HG03139 (cell line): Measurements from ENCODE around the gene CALHM2.

Source experiments
- ATAC-seq: cut with Tn5 transposase; IDR thresholded peaks from one replicate; pipeline ENCODE4 v1.9.1; 2021; ENCODE audit not compliant: unreplicated experiment

CALHM2 gene

DNA sequence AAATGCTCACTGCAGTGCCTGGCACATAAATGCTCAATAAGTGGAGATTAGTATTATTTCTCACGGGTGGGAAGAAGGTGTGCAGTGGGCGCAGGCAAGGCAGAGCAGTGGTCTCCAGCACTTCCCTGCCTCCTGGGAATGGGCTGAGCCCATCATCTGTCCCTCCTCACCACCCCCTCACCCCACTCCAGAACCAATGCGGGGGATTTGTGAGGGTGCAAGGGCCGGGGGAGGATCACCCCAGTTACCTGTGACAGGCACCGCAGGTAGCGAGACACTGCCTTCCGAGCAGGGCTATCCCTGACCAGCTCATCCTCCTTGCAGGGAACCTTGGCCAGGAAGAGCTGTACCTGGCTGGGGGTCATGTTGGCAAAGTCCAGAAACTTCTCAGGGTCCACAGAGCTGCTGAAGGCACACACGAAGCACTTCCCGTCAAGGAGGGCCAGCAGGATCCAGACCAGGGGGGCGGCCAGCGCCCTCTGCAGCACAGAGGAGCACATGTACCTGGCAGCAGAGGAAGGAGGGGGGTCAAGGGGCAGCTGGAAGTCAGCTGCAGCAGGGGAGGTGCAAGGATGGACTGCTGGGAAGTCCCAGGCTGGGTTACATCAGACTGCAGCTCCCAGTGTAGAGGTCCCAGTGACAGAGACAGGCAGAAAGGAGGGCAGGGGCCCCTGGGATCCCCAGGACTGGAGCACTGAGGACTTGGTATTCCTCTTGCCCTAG is 24.0 kb upstream of the CALHM2 start:
- no peak for ATAC-seq

DNA sequence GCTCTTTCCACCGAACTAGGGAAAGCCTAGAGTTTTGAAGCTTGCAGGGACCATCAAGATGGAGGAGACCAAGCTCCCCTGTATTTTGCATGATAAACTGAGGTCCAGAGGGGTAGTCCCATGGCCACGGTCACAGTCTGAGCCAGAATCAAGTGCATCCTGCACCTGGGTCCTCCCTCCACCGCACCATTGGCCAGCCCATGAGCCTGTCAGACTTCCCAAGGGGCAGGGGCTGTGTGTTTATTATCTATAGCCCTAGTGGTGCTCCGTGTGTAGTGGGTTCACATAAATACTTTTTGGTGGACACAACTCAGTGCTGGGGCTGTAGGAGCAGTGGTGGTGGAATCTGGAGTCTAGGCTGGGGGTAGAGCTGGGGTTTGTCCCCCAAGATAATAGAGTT is 23.3 kb upstream of the CALHM2 start:
- ATAC-seq: no peak

- no peak for ATAC-seq
Observed at GRCh38 chr10:103474077-103474476, 21.9 kb upstream of the CALHM2 start.

GRCh38 chr10:103473261-103473671 is 21.1 kb upstream of the CALHM2 start:
- no peak for ATAC-seq

GRCh38 chr10:103472005-103472404 is 19.8 kb upstream of the CALHM2 start:
- no peak for ATAC-seq

- ATAC-seq: peak; percentile 56
Observed at GRCh38 chr10:103470761-103471653, 18.8 kb upstream of the CALHM2 start.

DNA sequence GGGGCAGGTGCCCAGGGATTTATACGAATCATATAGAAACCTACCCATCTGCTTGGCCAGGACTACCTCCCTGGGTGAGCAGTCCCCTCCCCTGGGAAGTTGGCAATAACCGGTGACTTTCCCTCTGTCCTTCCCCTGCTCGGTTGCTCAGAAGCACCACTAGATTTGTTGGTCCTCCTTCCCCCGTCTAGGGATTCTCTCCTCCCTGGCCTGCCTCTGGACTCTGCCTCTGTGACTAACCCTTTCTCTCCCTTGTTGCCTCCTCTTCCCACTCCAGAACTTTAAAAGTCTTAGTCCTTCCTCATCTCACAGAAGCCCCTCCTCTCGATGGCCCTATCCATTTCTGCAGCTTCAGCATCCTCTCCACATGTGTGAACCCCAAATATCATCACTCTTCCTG is 17.0 kb upstream of the CALHM2 start:
- no peak for ATAC-seq

- ATAC-seq: no peak
Observed at GRCh38 chr10:103467406-103467805, 15.2 kb upstream of the CALHM2 start.

GRCh38 chr10:103466734-103467133 is 14.6 kb upstream of the CALHM2 start:
- no peak for ATAC-seq

DNA sequence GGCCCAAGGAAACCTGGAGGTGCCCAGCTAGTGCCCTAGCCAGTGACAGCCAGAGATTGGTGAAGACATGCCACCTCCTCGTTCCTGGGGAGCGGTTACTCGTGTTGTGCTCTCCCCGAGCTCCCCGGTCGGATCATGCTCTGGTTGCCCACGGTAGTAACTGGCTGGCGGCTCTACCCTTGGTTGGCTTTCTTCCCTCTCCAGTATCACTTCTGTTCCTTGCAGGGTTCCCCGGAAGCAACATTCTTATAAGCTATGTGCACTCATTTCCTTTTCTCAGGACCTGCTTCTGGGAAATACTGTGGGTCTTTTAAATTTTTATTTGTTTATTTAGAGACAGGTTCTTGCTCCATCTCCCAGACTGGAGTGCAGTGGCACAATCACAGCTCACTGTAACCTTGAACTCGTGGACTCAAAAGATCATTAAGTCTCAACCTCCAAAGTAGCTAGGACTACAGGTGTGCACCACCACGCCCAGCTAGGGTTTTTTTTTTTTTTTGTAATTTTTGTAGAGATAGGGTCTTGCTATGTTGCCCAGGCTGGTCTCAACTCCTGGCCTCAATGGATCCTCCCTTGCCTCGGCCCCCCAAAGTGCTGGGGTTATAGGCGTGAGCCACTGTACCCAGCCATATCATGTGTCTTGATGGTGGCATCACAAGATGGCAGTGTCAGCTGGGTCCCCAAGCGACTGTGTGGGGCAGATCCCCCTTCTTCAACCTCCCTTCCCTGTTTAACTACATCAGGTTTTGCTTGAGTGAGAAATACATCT is 13.4 kb upstream of the CALHM2 start:
- no peak for ATAC-seq

- no peak for ATAC-seq
Observed at GRCh38 chr10:103463499-103463898, 11.3 kb upstream of the CALHM2 start.

DNA sequence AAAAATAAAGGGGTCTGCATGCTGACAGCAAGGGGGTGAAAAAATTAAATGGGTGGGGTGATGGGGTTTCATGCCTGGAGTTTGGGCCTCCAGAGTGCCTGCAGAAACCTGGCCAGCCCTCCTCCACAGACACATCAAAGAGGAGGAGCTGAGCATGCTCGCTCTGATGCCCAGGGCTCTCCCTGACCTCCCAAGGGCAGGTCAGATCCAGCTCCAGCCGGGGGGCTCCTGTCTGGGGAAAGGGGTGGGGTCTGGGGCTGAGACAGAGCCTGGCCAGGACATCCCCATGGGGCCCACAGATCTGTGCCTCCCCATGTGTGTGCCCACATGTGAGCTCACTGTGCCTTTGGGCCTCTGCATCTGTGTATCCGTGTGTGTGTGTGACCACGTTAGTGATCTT is 7.4 kb upstream of the CALHM2 start:
- ATAC-seq: no peak

GRCh38 chr10:103458720-103459119 is 6.5 kb upstream of the CALHM2 start, which contains the start of gene CALHM1:
CALHM1 (minus strand) TSS chr10:103458900; CDS start chr10:103458751, 149 bp downstream.
- no peak for ATAC-seq

DNA sequence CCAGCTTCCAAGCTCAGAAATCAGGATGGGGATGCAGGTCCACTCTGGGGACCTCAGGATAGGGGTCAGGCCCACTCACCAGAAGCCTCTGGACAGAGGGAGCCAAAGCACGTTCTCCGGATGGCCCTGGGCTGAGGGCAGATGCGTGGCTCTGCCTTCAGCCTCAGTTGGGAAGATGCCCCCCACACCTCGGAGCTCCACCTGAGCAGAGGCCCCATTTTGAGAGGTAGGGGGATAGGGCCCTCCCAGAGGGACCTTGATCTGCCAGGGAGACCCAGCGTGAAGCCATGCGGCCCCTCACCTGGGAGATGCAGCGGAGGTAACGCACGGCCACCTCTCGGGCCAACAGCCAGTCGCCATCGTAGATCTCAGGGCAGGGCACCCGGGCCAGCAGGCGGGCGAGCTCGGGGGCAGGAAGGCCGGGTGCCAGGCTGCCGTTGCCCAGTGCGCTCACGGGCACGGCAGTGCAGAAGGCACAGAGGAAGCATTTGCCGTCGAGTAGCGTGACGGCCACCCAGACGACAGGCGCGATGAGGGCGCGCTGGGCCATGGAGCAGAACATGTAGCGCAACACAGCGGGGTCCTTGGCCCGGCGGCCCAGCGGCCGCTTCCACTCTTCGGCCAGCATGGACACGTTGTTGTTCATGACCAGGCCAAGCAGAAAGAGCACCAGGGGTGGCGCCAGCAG is 5.9 kb upstream of the CALHM2 start:
- ATAC-seq: no peak

GRCh38 chr10:103457176-103457712 is 5.1 kb upstream of the CALHM2 start:
- ATAC-seq: no peak

- ATAC-seq: no peak
Observed at GRCh38 chr10:103456074-103456660, 4.0 kb upstream of the CALHM2 start.

- no peak for ATAC-seq
Observed at GRCh38 chr10:103455235-103455634, 3.1 kb upstream of the CALHM2 start.

DNA sequence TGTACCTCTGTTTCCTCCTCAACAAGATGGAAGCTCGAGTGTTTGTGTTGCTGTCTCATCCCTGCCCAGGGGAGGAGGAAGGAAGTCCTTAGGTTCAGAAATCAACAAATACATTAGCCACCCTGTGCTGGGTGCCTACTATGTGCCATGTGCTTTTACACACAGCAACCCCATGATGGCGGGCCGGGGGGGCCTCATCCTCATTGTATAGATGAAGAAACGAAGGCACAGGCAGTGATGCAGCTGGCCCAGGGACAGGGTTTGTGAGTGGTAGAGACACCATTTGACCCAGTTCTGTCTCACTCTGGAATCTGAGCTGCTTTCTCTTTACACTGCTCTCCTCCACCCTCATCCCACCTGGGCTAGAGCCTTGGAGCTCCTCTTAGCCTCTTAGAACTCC is 1.9 kb upstream of the CALHM2 start:
- no peak for ATAC-seq

DNA sequence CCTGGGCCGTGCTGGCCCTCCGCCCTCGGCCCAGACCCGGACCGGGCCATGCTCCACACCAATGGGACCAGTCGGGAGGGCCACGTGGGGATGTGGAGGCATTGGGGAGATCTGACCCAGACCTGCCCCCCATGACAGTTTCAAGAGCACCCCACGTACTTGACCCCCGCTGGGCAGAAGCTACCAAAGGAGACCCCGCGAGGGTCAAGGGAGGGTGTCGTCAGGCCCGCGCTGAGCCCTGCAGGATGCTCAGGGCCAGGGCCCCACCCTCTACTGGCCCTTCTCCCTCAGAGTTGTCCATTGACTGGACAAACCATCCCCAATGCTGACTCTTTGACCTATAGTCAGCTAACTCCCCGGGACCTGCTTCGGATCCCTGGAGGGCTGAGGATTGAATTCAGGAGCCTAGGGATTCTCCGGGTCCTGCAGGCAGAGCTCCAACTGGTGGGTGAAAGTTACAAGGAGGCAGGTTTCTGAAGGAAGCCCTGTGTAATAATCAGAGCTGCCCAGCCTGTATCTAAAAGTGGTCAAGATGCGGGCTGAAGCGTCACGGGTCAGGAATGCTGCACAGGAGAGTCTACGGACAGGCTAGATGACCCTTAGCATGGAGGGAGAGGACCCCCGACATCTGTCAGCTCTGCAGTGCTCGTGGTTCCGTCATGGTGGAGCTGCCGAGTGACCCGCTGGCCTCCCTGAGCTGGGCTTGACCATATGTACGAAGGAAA is 498 bp upstream of the CALHM2 start:
- ATAC-seq: peak; percentile 11
